NOMO-1 treated with DMSO at 0.1 percent for 48 hours (cell line): Measurements from ENCODE around the gene NRXN3.
"Not testable (repeated sequence)": the region's sequence is repeated elsewhere in the genome, so short reads cannot be mapped to it uniquely, and the experiment has no call there.

ENCODE experiments used
- DNase-seq: peaks from one replicate; lab custom pipeline; 2025; ENCODE audit not compliant: unreplicated experiment; lab: John Stamatoyannopoulos, UW

Gene NRXN3

GRCh38 chr14:78399316-78399889 is 229.2 kb downstream of the NRXN3 start:
- DNase-seq: peak; percentile 11

- DNase-seq: no peak
These were observed 231.7 kb downstream of the NRXN3 start for GRCh38 chr14:78401866-78402265.

- DNase-seq: no peak
These were observed 233.2 kb downstream of the NRXN3 start for GRCh38 chr14:78403278-78403815.

GRCh38 chr14:78405079-78405856 is 235.1 kb downstream of the NRXN3 start:
- no peak for DNase-seq

- DNase-seq: no peak
These were observed 242.3 kb downstream of the NRXN3 start for GRCh38 chr14:78412475-78412874.

GRCh38 chr14:78414172-78414571 is 244.0 kb downstream of the NRXN3 start:
- no peak for DNase-seq

GRCh38 chr14:78417532-78417931 is 247.4 kb downstream of the NRXN3 start:
- DNase-seq: no peak

GRCh38 chr14:78424311-78424710 is 254.1 kb downstream of the NRXN3 start:
- no peak for DNase-seq

- no peak for DNase-seq
These were observed 255.2 kb downstream of the NRXN3 start for GRCh38 chr14:78425330-78425729.

- no peak for DNase-seq
These were observed 255.6 kb downstream of the NRXN3 start for GRCh38 chr14:78425782-78426181.

GRCh38 chr14:78432046-78432445 is 261.9 kb downstream of the NRXN3 start:
- DNase-seq: no peak

- not testable (repeated sequence) for DNase-seq
These were observed 267.3 kb downstream of the NRXN3 start for GRCh38 chr14:78437448-78437847.

- DNase-seq: no peak
These were observed 270.3 kb downstream of the NRXN3 start for GRCh38 chr14:78440356-78440894.

GRCh38 chr14:78443834-78444233 is 273.7 kb downstream of the NRXN3 start:
- DNase-seq: no peak

- DNase-seq: no peak
These were observed 275.1 kb downstream of the NRXN3 start for GRCh38 chr14:78445275-78445674.

- no peak for DNase-seq
These were observed 276.6 kb downstream of the NRXN3 start for GRCh38 chr14:78446807-78447206.

GRCh38 chr14:78448164-78449094 is 278.3 kb downstream of the NRXN3 start:
- DNase-seq: peak; percentile 27

GRCh38 chr14:78450669-78451318 is 280.6 kb downstream of the NRXN3 start:
- DNase-seq: peak; percentile 80

- peak; percentile 61 for DNase-seq
These were observed 281.1 kb downstream of the NRXN3 start for GRCh38 chr14:78451319-78451695.

GRCh38 chr14:78455896-78456435 is 285.8 kb downstream of the NRXN3 start:
- peak; percentile 59 for DNase-seq
